HEK293 (cell line): ENCODE measurements around the gene APEX2.

Experiments
- REST ChIP-seq: fragments of 450-650 bp; formaldehyde crosslinking; IDR thresholded peaks from 2 replicates; pipeline ENCODE4 v1.5.1; 2016; ENCODE audit warnings: missing biosample characterization, missing genetic modification characterization
- ZFP41 ChIP-seq: fragments of 450-650 bp; formaldehyde crosslinking; IDR thresholded peaks from 2 replicates; pipeline ENCODE4 v1.5.1; 2016; ENCODE audit warnings: missing biosample characterization, missing genetic modification characterization, borderline replicate concordance
- ZNF133 ChIP-seq: fragments of 450-650 bp; formaldehyde crosslinking; IDR thresholded peaks from 2 replicates; pipeline ENCODE4 v1.5.1; 2016; ENCODE audit warnings: missing biosample characterization, missing genetic modification characterization
- ZNF146 ChIP-seq: fragments of 450-650 bp; formaldehyde crosslinking; IDR thresholded peaks from 2 replicates; pipeline ENCODE4 v1.5.1; 2016; ENCODE audit warnings: missing biosample characterization, missing genetic modification characterization
- ZNF221 ChIP-seq: fragments of 450-650 bp; formaldehyde crosslinking; IDR thresholded peaks from 2 replicates; pipeline ENCODE4 v1.5.1; 2017; ENCODE audit warnings: missing biosample characterization, missing genetic modification characterization, borderline replicate concordance
- ZNF239 ChIP-seq: fragments of 450-650 bp; formaldehyde crosslinking; IDR thresholded peaks from 2 replicates; pipeline ENCODE4 v1.5.1; 2016; ENCODE audit warnings: missing biosample characterization, missing genetic modification characterization
- ZNF335 ChIP-seq: fragments of 450-650 bp; formaldehyde crosslinking; conservative IDR thresholded peaks from 2 replicates; pipeline ENCODE4 v1.5.1; 2016; ENCODE audit warnings: missing biosample characterization, missing genetic modification characterization
- ZNF394 ChIP-seq: fragments of 450-650 bp; formaldehyde crosslinking; IDR thresholded peaks from 2 replicates; pipeline ENCODE4 v1.5.1; 2016; ENCODE audit warnings: missing biosample characterization, missing genetic modification characterization, mild to moderate bottlenecking, moderate library complexity, borderline replicate concordance
- ZNF768 ChIP-seq: fragments of 450-650 bp; formaldehyde crosslinking; IDR thresholded peaks from 2 replicates; pipeline ENCODE4 v1.5.1; 2018; ENCODE audit warnings: missing biosample characterization, mild to moderate bottlenecking, missing genetic modification characterization
- TF ChIP-seq, protein P1 (sequence below): fragments of 450-650 bp; formaldehyde crosslinking; IDR thresholded peaks from 2 replicates; pipeline ENCODE4 v1.5.1; 2016; ENCODE audit warnings: missing biosample characterization, missing genetic modification characterization
- TF ChIP-seq, protein P2 (sequence below): fragments of 450-650 bp; formaldehyde crosslinking; conservative IDR thresholded peaks from 2 replicates; pipeline ENCODE4 v1.5.1; 2016; ENCODE audit warnings: low read depth, missing biosample characterization, missing genetic modification characterization

GRCh38 chrX:55030271-55031205 is 30.4 kb downstream of the APEX2 start, which contains the start of gene ALAS2:
- TF ChIP-seq ZFP41 (tag by site-specific recombination) (no peak), ZNF133 (tag by site-specific recombination) (no peak), ZNF768 (no peak), ZNF394 (tag by site-specific recombination) (no peak), ZNF221 (tag by site-specific recombination) (no peak), ZNF146 (no peak), ZNF335 (no peak), ZNF239 (tag by site-specific recombination) (no peak), REST (no peak)
- TF ChIP-seq, protein P1, sequence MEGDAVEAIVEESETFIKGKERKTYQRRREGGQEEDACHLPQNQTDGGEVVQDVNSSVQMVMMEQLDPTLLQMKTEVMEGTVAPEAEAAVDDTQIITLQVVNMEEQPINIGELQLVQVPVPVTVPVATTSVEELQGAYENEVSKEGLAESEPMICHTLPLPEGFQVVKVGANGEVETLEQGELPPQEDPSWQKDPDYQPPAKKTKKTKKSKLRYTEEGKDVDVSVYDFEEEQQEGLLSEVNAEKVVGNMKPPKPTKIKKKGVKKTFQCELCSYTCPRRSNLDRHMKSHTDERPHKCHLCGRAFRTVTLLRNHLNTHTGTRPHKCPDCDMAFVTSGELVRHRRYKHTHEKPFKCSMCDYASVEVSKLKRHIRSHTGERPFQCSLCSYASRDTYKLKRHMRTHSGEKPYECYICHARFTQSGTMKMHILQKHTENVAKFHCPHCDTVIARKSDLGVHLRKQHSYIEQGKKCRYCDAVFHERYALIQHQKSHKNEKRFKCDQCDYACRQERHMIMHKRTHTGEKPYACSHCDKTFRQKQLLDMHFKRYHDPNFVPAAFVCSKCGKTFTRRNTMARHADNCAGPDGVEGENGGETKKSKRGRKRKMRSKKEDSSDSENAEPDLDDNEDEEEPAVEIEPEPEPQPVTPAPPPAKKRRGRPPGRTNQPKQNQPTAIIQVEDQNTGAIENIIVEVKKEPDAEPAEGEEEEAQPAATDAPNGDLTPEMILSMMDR (tag by site-specific recombination), result no peak
- TF ChIP-seq, protein P2, sequence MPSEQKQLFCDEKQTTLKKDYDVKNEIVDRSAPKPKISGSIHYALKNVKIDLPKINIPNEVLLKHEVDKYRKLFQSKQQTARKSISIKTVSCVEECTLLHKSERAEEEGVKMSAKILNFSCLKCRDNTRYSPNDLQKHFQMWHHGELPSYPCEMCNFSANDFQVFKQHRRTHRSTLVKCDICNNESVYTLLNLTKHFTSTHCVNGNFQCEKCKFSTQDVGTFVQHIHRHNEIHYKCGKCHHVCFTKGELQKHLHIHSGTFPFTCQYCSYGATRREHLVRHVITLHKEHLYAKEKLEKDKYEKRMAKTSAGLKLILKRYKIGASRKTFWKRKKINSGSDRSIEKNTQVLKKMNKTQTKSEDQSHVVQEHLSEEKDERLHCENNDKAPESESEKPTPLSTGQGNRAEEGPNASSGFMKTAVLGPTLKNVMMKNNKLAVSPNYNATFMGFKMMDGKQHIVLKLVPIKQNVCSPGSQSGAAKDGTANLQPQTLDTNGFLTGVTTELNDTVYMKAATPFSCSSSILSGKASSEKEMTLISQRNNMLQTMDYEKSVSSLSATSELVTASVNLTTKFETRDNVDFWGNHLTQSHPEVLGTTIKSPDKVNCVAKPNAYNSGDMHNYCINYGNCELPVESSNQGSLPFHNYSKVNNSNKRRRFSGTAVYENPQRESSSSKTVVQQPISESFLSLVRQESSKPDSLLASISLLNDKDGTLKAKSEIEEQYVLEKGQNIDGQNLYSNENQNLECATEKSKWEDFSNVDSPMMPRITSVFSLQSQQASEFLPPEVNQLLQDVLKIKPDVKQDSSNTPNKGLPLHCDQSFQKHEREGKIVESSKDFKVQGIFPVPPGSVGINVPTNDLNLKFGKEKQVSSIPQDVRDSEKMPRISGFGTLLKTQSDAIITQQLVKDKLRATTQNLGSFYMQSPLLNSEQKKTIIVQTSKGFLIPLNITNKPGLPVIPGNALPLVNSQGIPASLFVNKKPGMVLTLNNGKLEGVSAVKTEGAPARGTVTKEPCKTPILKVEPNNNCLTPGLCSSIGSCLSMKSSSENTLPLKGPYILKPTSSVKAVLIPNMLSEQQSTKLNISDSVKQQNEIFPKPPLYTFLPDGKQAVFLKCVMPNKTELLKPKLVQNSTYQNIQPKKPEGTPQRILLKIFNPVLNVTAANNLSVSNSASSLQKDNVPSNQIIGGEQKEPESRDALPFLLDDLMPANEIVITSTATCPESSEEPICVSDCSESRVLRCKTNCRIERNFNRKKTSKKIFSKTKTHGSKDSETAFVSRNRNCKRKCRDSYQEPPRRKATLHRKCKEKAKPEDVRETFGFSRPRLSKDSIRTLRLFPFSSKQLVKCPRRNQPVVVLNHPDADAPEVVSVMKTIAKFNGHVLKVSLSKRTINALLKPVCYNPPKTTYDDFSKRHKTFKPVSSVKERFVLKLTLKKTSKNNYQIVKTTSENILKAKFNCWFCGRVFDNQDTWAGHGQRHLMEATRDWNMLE (tag by site-specific recombination), result no peak
